ENCODE measurements around the gene HHIPL2.

The HHIPL2 gene

DNA sequence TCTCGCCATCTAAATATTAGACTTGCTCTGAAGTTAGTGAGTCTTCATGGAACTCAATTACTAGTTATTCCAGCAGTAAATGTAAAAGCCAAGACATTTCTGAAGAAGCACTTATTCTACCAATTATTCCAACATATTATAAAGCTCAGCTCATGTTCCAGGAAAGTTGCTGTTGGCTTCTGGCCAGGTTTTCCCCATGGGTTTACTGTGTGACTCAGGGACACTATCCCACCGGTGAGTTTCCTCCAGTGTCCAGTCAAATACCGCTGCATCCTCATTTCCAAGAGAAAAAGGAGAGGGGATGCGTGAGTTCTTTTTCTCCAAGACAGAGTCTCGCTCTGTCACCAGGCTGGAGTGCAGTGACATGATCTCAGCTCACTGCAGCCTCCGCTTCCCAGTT, 9.2 kb upstream of the HHIPL2 start:
- H3K4me3 ChIP-seq (ENCODE audit: low read depth, low read length), result no peak overlapping the region
- TF ChIP-seq, protein P1, sequence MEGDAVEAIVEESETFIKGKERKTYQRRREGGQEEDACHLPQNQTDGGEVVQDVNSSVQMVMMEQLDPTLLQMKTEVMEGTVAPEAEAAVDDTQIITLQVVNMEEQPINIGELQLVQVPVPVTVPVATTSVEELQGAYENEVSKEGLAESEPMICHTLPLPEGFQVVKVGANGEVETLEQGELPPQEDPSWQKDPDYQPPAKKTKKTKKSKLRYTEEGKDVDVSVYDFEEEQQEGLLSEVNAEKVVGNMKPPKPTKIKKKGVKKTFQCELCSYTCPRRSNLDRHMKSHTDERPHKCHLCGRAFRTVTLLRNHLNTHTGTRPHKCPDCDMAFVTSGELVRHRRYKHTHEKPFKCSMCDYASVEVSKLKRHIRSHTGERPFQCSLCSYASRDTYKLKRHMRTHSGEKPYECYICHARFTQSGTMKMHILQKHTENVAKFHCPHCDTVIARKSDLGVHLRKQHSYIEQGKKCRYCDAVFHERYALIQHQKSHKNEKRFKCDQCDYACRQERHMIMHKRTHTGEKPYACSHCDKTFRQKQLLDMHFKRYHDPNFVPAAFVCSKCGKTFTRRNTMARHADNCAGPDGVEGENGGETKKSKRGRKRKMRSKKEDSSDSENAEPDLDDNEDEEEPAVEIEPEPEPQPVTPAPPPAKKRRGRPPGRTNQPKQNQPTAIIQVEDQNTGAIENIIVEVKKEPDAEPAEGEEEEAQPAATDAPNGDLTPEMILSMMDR (IDR thresholded peaks at IDR 0.05; ENCODE audit: low read depth, low read length, missing control alignments), result no peak
- no peak for DNase-seq (ENCODE audit: low read depth)

DNA sequence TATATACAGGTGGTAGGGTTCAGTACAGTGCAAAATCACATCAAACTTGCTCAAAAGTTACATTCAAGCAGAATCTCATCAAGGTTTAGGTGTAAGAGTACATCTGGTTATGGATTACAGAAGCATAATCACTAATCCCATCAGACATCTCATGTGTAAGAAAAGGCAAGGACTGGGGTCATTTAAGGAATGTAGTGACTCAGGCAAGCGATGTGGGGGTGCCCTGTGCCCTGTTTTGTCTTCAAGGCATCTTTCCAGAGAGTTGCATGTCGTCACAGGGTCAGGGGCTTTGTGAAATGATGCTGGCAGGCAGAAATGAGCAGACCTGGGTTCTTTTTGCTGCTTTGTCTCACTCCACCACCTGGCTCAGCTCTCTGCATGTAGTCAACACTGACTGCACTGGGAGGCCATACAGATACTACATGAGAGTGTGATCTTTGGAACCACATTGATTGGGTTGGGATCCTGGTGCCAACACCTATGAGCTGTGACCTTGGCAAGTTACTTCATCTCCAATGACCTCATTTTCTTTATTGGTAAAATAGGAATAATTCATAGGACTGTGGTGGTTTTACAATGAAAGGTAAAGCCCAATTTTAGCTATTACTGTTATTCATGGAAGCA, 8.2 kb upstream of the HHIPL2 start:
- no peak for DNase-seq (ENCODE audit: low read depth)
- no peak overlapping the region for H3K4me3 ChIP-seq (ENCODE audit: low read depth, low read length)
- TF ChIP-seq, protein P1 (IDR thresholded peaks at IDR 0.05; ENCODE audit: low read depth, low read length, missing control alignments), result no peak

DNA sequence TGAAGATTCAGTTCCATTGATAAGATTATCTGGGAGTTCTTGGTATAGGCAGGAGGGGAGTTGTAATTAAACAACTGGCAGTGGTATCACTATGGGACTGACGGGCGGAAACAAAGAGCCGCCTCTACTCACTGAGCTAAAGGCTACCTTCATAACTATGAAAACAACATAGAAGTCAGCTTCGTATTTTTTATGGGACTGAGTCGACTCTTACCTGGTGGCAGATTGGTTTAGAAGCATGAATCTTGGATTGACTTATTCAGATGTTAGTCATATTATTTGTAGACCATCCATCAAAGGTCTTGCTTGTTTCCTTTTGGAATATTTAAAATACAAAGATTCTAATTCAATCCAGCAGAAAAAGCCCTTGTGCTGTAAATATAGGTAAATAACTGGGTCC, 6.3 kb upstream of the HHIPL2 start:
- H3K4me3 ChIP-seq (ENCODE audit: low read depth, low read length), result no peak overlapping the region
- TF ChIP-seq, protein P1 (IDR thresholded peaks at IDR 0.05; ENCODE audit: low read depth, low read length, missing control alignments), result no peak
- no peak for DNase-seq (ENCODE audit: low read depth)

DNA sequence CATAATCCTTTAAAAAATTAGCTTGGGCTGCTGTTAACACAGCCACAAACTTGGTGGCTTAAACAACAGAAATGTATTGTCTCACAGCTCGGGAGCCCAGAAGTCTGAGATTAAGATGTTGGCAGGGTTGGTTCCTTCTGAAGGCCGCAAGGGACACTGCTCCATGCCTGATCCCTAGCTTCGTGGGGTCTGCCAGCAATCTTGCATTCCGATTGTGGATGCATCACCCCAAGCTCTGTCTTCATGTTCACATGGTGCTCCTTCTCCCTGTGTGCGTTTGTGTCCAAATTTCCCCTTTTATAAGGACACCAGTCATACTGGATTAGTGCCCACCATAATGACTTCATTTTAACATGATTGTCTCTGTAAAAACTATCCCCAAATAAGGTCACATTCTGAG, 5.0 kb upstream of the HHIPL2 start:
- H3K4me3 ChIP-seq (ENCODE audit: low read depth, low read length), result no peak overlapping the region
- no peak for DNase-seq (ENCODE audit: low read depth)
- TF ChIP-seq, protein P1 (IDR thresholded peaks at IDR 0.05; ENCODE audit: low read depth, low read length, missing control alignments), result no peak

DNA sequence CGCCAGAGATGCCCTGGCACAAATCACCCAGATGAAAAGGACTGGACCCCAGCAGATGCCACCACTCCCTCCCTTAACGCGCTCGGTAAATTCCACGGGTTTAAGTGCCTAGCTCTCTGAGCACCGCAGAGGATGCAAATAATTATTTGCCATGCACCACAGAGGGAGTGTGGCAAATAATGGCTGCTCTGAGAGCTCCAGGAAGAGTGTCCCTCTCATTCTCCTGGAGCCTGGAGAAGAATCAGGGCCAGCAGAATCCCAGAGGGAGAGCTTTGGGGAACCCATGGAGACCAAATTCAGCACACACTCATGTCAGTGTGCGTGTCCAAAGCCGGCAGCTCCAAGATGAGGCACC, 667 bp downstream of the HHIPL2 start:
- no peak overlapping the region for H3K4me3 ChIP-seq (ENCODE audit: low read depth, low read length)
- DNase-seq (ENCODE audit: low read depth), result no peak
- TF ChIP-seq, protein P1 (IDR thresholded peaks at IDR 0.05; ENCODE audit: low read depth, low read length, missing control alignments), result no peak

DNA sequence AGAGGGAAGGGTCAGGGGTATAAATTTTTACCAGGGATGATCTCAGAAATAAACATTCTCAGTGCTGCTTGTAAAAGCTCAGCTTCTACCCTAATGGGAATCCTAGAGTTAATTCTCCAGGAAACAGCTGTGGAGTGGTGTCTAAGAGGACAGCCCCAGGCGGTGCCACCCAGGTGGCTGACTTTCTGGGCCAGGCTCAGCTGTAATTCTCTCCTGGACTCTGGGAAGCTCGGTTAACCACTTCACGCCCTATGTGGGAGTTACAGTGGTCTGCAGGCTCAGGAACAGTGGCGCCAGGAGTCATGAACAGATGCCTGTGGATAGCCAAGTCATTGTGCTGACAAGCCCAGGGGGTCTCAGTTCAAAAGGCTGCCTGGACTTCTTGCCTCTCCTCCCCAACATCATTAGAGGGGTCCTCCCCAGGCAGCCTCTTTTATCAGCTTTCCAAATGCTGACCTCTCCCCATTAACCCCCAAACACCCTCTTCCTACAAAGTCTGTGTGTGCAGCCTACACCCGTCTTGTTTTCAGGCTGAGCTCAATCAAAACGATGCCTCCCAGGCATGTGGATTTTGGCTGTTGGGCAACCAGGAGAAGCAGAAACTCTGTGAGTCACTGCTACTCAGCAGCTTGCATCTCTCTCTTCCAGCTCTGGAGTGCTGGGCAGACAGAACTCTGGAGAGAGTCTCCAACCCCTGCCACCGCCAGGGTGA, 1.2 kb downstream of the HHIPL2 start:
- no peak for DNase-seq (ENCODE audit: low read depth)
- H3K4me3 ChIP-seq (ENCODE audit: low read depth, low read length), result no peak overlapping the region
- TF ChIP-seq, protein P1 (IDR thresholded peaks at IDR 0.05; ENCODE audit: low read depth, low read length, missing control alignments), result no peak

DNA sequence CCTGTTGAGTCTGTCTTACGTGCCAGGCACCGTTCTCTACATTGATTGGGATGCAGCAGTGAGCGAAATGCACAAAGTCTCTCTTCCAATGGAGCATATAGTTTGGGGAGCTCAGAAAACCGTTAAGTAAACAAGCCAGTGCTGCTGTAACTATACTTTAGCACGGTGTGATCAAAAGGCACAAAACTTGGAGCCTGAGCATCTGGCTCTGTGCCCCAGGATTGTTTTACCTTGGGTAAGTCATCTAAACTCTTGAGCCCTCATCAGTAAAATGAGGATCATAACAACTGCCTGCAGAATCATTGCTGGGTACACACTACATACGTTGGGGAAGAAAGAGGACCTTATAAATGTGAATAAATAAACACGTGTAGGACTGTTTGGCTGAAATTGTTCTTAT, 1.8 kb downstream of the HHIPL2 start:
- TF ChIP-seq, protein P1 (IDR thresholded peaks at IDR 0.05; ENCODE audit: low read depth, low read length, missing control alignments), result no peak

More for the DNA sequence above, 1.8 kb downstream of the HHIPL2 start:
- no peak for DNase-seq (ENCODE audit: low read depth)
- no peak overlapping the region for H3K4me3 ChIP-seq (ENCODE audit: low read depth, low read length)
